ENCODE results near the gene HGFAC. TPM values are rescaled to one million over a fixed set of nuclear protein-coding genes. Genes with fewer than 3 reads are reported as not detected.

HGFAC gene
- total RNA-seq, 2 donors from 2014 or later = 0.52 TPM; not detected in 1

DNA sequence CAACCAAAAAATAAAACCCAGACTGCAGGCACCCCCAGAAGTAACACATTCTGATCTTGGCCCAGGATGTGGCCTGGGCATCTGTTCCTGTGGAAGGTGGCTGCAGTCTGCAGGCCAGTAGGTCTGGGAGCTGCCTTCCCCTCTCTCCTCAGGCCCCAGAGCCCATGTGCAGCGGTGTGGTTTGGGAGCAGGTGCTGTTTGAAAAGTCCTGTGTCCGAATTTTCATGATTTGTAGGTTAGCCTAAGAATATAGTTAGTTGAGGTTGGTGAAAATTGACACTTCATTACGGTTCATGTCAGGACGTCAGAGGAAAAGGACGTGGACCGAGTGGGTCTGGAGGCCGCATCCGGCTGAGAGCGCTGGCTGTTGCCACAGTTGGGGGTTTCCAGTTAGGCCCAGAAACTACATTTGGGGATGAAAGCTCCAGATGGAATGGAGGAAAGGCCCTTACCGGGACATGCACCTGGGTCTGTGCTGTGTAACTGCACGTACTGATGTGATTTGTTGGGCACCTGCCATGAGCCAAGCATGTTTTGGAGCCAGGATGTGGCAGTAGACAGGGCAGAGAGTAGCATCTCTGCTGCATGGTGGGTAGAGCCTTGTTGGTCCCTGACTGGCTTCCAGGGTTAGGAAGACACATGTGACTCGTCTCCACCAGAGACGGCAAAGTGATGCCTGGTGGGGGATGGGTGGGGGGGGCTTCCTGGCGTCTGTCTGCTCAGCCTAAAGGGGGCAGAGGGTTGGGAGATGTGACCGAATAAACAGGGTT is 21.7 kb upstream of the HGFAC start:
- Histone ChIP-seq H3K27me3 (no peaks in the 10 kb centered on the region), H3K27ac (no peak overlapping the region), H3K4me1 (no peaks in the 10 kb centered on the region), H3K9me3 (no peaks in the 10 kb centered on the region), H3K4me3 (no peak overlapping the region), H3K9ac (ENCODE audit: low read depth in 2 of 2, low read length in 2 of 2) (no peak overlapping the region), H3K36me3 (no peaks in the 10 kb centered on the region)
- DNase-seq = no peak
- TF ChIP-seq, protein P1, sequence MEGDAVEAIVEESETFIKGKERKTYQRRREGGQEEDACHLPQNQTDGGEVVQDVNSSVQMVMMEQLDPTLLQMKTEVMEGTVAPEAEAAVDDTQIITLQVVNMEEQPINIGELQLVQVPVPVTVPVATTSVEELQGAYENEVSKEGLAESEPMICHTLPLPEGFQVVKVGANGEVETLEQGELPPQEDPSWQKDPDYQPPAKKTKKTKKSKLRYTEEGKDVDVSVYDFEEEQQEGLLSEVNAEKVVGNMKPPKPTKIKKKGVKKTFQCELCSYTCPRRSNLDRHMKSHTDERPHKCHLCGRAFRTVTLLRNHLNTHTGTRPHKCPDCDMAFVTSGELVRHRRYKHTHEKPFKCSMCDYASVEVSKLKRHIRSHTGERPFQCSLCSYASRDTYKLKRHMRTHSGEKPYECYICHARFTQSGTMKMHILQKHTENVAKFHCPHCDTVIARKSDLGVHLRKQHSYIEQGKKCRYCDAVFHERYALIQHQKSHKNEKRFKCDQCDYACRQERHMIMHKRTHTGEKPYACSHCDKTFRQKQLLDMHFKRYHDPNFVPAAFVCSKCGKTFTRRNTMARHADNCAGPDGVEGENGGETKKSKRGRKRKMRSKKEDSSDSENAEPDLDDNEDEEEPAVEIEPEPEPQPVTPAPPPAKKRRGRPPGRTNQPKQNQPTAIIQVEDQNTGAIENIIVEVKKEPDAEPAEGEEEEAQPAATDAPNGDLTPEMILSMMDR (IDR thresholded peaks at IDR 0.05) = no peak
- intact Hi-C loops (cut with DNase I) = no loop called here

DNA sequence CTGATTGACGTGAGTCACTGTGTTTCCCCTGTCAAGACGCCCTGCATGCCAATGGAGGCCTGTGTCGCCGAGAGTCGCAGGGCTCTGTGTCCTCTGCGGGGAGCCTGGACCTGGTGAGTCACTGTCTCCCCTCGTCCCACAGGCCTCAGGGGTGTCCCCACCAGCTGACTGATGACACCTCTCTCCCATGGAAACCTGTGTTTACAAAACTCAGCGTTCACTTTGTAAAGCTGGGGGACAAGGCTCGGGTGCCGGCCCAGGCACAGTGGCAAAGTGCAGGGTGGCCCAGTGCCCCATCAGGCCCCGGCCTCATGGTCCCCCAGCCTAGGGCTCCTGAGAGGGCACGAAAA is 21.2 kb upstream of the HGFAC start:
- Histone ChIP-seq H3K27me3 (no peaks in the 10 kb centered on the region), H3K4me3 (no peak overlapping the region), H3K36me3 (no peaks in the 10 kb centered on the region), H3K9ac (ENCODE audit: low read depth in 2 of 2, low read length in 2 of 2) (no peak overlapping the region), H3K4me1 (no peaks in the 10 kb centered on the region), H3K27ac (no peak overlapping the region), H3K9me3 (no peaks in the 10 kb centered on the region)
- intact Hi-C loops (cut with DNase I) = no loop called here
- DNase-seq = no peak
- TF ChIP-seq, protein P1 (IDR thresholded peaks at IDR 0.05) = no peak

GRCh38 chr4:3420956-3421355 is 20.8 kb upstream of the HGFAC start:
- H3K4me1 ChIP-seq = no peaks in the 10 kb centered on the region
- DNase-seq = no peak
- no peak overlapping the region for H3K27ac ChIP-seq
- no peak overlapping the region for H3K9ac ChIP-seq (ENCODE audit: low read depth in 2 of 2, low read length in 2 of 2)
- no peaks in the 10 kb centered on the region for H3K36me3 ChIP-seq
- no peak overlapping the region for H3K4me3 ChIP-seq
- H3K9me3 ChIP-seq = no peaks in the 10 kb centered on the region
- no peaks in the 10 kb centered on the region for H3K27me3 ChIP-seq
- TF ChIP-seq, protein P1 (IDR thresholded peaks at IDR 0.05) = no peak
- intact Hi-C loops (cut with DNase I) = no loop called here

- no peak for DNase-seq
- Histone ChIP-seq H3K9me3 (no peaks in the 10 kb centered on the region), H3K4me3 (no peak overlapping the region), H3K9ac (ENCODE audit: low read depth in 2 of 2, low read length in 2 of 2) (no peak overlapping the region), H3K36me3 (no peaks in the 10 kb centered on the region), H3K4me1 (no peaks in the 10 kb centered on the region), H3K27me3 (no peaks in the 10 kb centered on the region), H3K27ac (no peak overlapping the region)
- intact Hi-C loops (cut with DNase I) = no loop called here
- TF ChIP-seq, protein P1 (IDR thresholded peaks at IDR 0.05) = no peak
These were observed 20.3 kb upstream of the HGFAC start for GRCh38 chr4:3421470-3421869.

GRCh38 chr4:3422241-3422801 is 19.4 kb upstream of the HGFAC start:
- intact Hi-C loops (cut with DNase I) = no loop called here
- H3K27me3 ChIP-seq = no peaks in the 10 kb centered on the region
- no peak overlapping the region for H3K27ac ChIP-seq
- H3K36me3 ChIP-seq = no peaks in the 10 kb centered on the region
- no peak for DNase-seq
- H3K4me3 ChIP-seq = no peak overlapping the region
- H3K4me1 ChIP-seq = no peaks in the 10 kb centered on the region
- no peaks in the 10 kb centered on the region for H3K9me3 ChIP-seq
- no peak overlapping the region for H3K9ac ChIP-seq (ENCODE audit: low read depth in 2 of 2, low read length in 2 of 2)
- TF ChIP-seq, protein P1 (IDR thresholded peaks at IDR 0.05) = no peak
